HG03460 (cell line): Measurements from ENCODE around the gene PTPRE.
"Not testable (repeated sequence)": the region's sequence is repeated elsewhere in the genome, so short reads cannot be mapped to it uniquely, and the experiment has no call there.

Experiments used
- ATAC-seq: cut with Tn5 transposase; IDR thresholded peaks from one replicate; pipeline ENCODE4 v1.9.1; 2021; ENCODE audit not compliant: unreplicated experiment

The PTPRE gene

GRCh38 chr10:127977357-127978009, 70.6 kb downstream of the PTPRE start:
- no peak for ATAC-seq

GRCh38 chr10:127978481-127978880, 71.6 kb downstream of the PTPRE start:
- ATAC-seq: no peak

GRCh38 chr10:127979045-127979444, 72.1 kb downstream of the PTPRE start:
- no peak for ATAC-seq

- ATAC-seq: no peak
Observed at GRCh38 chr10:127979566-127979965, 72.7 kb downstream of the PTPRE start.

- no peak for ATAC-seq
Observed at GRCh38 chr10:127980898-127981297, 74.0 kb downstream of the PTPRE start.

GRCh38 chr10:127982601-127983000, 75.7 kb downstream of the PTPRE start:
- ATAC-seq: no peak

GRCh38 chr10:127983344-127984100, 76.6 kb downstream of the PTPRE start:
- ATAC-seq: no peak

GRCh38 chr10:127984945-127985344, 78.0 kb downstream of the PTPRE start:
- ATAC-seq: no peak

GRCh38 chr10:127986531-127987466, 79.9 kb downstream of the PTPRE start:
- ATAC-seq: no peak

GRCh38 chr10:127987467-127988380, 80.8 kb downstream of the PTPRE start:
- ATAC-seq: no peak

- no peak for ATAC-seq
Observed at GRCh38 chr10:127989481-127990012, 82.6 kb downstream of the PTPRE start.

- ATAC-seq: not testable (repeated sequence)
Observed at GRCh38 chr10:127990132-127990788, 83.4 kb downstream of the PTPRE start.

- peak; percentile 51 for ATAC-seq
Observed at GRCh38 chr10:127990846-127991542, 84.1 kb downstream of the PTPRE start.

- ATAC-seq: no peak
Observed at GRCh38 chr10:127991543-127992255, 84.8 kb downstream of the PTPRE start.

GRCh38 chr10:127992376-127992775, 85.5 kb downstream of the PTPRE start:
- no peak for ATAC-seq

GRCh38 chr10:127993056-127993690, 86.3 kb downstream of the PTPRE start:
- ATAC-seq: no peak

GRCh38 chr10:127995939-127996338, 89.0 kb downstream of the PTPRE start:
- no peak for ATAC-seq

GRCh38 chr10:127996586-127996985, 89.7 kb downstream of the PTPRE start:
- ATAC-seq: no peak
